Tibial nerve (tissue), 4 donors: Measurements from ENCODE around the gene KLHDC7A. TPM values are rescaled to one million over a fixed set of nuclear protein-coding genes. Genes with fewer than 3 reads are reported as not detected.

Source experiments
- DNase-seq, 2 donors: peaks; one replicate each; pipeline ENCODE4 v3.0.0-alpha.2; 2019; ENCODE audit warnings: low spot score in 2 of 2
- H3K27ac ChIP-seq, 4 donors: fragments of 200-600 bp; sonication (generic) in 3 of 4; one replicate each; pipeline ENCODE4 v1.5.1; 2017 to 2019; ENCODE audit warnings: mild to moderate bottlenecking in 1 of 4
- H3K27me3 ChIP-seq, 2 donors: fragments of 200-600 bp; sonication (generic) in 1 of 2; one replicate each; pipeline versions ENCODE4 v1.5.1 to v1.6.0; 2017 to 2019
- H3K36me3 ChIP-seq, 3 donors: fragments of 200-600 bp; sonication (generic); one replicate each; pipeline ENCODE4 v1.5.1; 2018 to 2019
- H3K4me1 ChIP-seq, 4 donors: fragments of 200-600 bp; sonication (generic) in 3 of 4; one replicate each; pipeline ENCODE4 v1.5.1; 2017 to 2019
- H3K4me3 ChIP-seq, 4 donors: fragments of 200-600 bp; sonication (generic) in 3 of 4; one replicate each; pipeline ENCODE4 v1.5.1; 2017 to 2019; ENCODE audit warnings: mild to moderate bottlenecking in 1 of 4, moderate library complexity in 1 of 4
- H3K9me3 ChIP-seq, 4 donors: fragments of 200-600 bp; sonication (generic) in 3 of 4; one replicate each; pipeline ENCODE4 v1.5.1; 2017 to 2019
- EP300 ChIP-seq, 2 donors: sonication (generic); formaldehyde crosslinking; IDR thresholded peaks; one replicate each; pipeline ENCODE4 v1.6.1; 2017; ENCODE audit warnings: antibody characterized with exemption in 2 of 2, mild to moderate bottlenecking in 1 of 2
- POLR2A ChIP-seq, 2 donors: fragments of 450-650 bp; IDR thresholded peaks; one replicate each; pipeline ENCODE4 v1.6.1; 2017; ENCODE audit warnings: antibody characterized with exemption in 2 of 2, mild to moderate bottlenecking in 2 of 2, moderate library complexity in 2 of 2
- WGBS, 2 donors: methylation state at CpG; one replicate each; pipeline ENCODE4 v1.1.5; 2018; 5-methylcytosine and 5-hydroxymethylcytosine counted together
- total RNA-seq, 4 donors: library from RNA; depleted of rRNA; stranded (reverse); fragments of >200 nt; gene quantifications; one replicate each; pipeline ENCODE4 v1.1.0, GENCODE V29; 2016
- TF ChIP-seq, protein P1 (sequence below), 5 experiments: fragments of 200-600 bp in 3 of 5; fragments of 450-650 bp in 2 of 5; sonication (generic) in 3 of 5; IDR thresholded peaks; one replicate each; pipeline ENCODE4 v1.5.1; 2016 to 2019; ENCODE audit warnings: antibody characterized with exemption in 5 of 5, mild to moderate bottlenecking in 3 of 5, moderate library complexity in 2 of 5

Gene KLHDC7A
- total RNA-seq, 4 donors from 2014 or later: 0.20 to 0.21 TPM; not detected in 2

DNA sequence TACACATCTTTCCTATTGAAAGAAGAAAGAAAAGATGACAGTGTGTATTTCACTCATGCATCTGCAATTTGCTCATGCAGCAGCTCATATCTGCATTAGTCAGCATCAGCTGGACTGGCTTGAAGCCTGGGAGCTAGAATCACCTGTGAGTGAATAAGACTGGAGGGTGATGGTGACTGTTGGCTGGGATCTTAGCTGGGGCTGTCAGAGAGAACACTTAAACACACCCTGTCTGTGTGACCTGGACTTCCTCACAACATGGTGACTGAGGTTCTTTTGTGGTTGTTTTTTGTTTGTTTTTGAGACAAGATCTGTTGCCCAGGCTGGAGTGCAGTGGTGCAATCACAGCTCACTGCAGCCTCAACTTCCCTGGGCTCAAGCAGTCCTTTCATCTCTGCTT, 24.9 kb downstream of the KLHDC7A start:
- no peak for TF ChIP-seq POLR2A (IDR thresholded peaks at IDR 0.05)
- TF ChIP-seq EP300 (IDR thresholded peaks at IDR 0.05): no peak
- H3K9me3 ChIP-seq: peaks cover 0 to 22% (median 2%) of the 10 kb centered on the region in 4 donors
- no peak for DNase-seq
- H3K36me3 ChIP-seq: no peaks in the 10 kb centered on the region
- H3K27ac ChIP-seq: no peak overlapping the region
- no peaks in the 10 kb centered on the region for H3K27me3 ChIP-seq
- H3K4me3 ChIP-seq: no peak overlapping the region
- no peaks in the 10 kb centered on the region for H3K4me1 ChIP-seq

DNA sequence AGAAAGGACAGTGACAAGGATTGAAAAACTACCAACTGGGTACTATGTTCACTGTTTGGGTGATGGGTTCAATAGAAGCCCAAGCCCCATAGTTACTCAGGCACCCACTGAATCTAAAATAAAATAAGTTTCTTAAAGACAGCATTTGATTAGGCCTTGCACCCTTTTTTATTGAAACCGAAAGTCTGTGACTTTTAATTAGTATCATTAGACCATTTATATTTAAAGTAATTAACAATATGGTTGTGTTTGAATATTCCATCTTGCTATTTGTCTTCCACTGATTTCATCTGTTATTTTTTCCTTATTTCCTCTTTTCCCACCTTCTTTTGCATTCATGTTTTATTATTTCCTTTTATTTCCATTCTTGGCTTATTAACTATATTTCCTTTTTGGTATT, 27.4 kb downstream of the KLHDC7A start:
- H3K4me3 ChIP-seq: no peak overlapping the region
- 97 to 100% methylated on average over 1 of the region's 1 CpG for WGBS, 2 donors
- no peaks in the 10 kb centered on the region for H3K36me3 ChIP-seq
- H3K9me3 ChIP-seq: peaks cover 0 to 22% (median 2%) of the 10 kb centered on the region in 4 donors
- TF ChIP-seq POLR2A (IDR thresholded peaks at IDR 0.05) (no peak), EP300 (IDR thresholded peaks at IDR 0.05) (no peak)
- TF ChIP-seq, protein P1, sequence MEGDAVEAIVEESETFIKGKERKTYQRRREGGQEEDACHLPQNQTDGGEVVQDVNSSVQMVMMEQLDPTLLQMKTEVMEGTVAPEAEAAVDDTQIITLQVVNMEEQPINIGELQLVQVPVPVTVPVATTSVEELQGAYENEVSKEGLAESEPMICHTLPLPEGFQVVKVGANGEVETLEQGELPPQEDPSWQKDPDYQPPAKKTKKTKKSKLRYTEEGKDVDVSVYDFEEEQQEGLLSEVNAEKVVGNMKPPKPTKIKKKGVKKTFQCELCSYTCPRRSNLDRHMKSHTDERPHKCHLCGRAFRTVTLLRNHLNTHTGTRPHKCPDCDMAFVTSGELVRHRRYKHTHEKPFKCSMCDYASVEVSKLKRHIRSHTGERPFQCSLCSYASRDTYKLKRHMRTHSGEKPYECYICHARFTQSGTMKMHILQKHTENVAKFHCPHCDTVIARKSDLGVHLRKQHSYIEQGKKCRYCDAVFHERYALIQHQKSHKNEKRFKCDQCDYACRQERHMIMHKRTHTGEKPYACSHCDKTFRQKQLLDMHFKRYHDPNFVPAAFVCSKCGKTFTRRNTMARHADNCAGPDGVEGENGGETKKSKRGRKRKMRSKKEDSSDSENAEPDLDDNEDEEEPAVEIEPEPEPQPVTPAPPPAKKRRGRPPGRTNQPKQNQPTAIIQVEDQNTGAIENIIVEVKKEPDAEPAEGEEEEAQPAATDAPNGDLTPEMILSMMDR (IDR thresholded peaks at IDR 0.05): no peak
- no peak overlapping the region for H3K27ac ChIP-seq
- no peaks in the 10 kb centered on the region for H3K4me1 ChIP-seq
- no peaks in the 10 kb centered on the region for H3K27me3 ChIP-seq
- no peak for DNase-seq

- no peaks in the 10 kb centered on the region for H3K4me1 ChIP-seq
These were observed 30.6 kb downstream of the KLHDC7A start for GRCh38 chr1:18511149-18511873.

GRCh38 chr1:18511874-18512150, 31.1 kb downstream of the KLHDC7A start:
- Histone ChIP-seq H3K4me1 (no peaks in the 10 kb centered on the region), H3K9me3 (peaks cover 0 to 50% (median 10%) of the 10 kb centered on the region in 4 donors), H3K4me3 (no peak overlapping the region), H3K27me3 (no peaks in the 10 kb centered on the region), H3K27ac (no peak overlapping the region), H3K36me3 (no peaks in the 10 kb centered on the region)
- DNase-seq: no peak
- TF ChIP-seq POLR2A (IDR thresholded peaks at IDR 0.05): no peak
- TF ChIP-seq EP300 (IDR thresholded peaks at IDR 0.05): no peak
- TF ChIP-seq, protein P1 (IDR thresholded peaks at IDR 0.05): no peak
- WGBS, 2 donors: 50 to 57% methylated on average over 5 of the region's 5 CpGs

More at GRCh38 chr1:18511149-18511873, 30.6 kb downstream of the KLHDC7A start:
- DNase-seq: no peak
- Histone ChIP-seq H3K4me3 (no peak overlapping the region), H3K36me3 (no peaks in the 10 kb centered on the region), H3K27ac (no peak overlapping the region), H3K9me3 (peaks cover 0 to 50% (median 7%) of the 10 kb centered on the region in 4 donors), H3K27me3 (no peaks in the 10 kb centered on the region)
- TF ChIP-seq EP300 (IDR thresholded peaks at IDR 0.05) (no peak), POLR2A (IDR thresholded peaks at IDR 0.05) (no peak)
- TF ChIP-seq, protein P1 (IDR thresholded peaks at IDR 0.05): no peak
- whole genome bisulfite sequencing, 2 donors: 82 to 85% methylated on average over 5 of the region's 5 CpGs

DNA sequence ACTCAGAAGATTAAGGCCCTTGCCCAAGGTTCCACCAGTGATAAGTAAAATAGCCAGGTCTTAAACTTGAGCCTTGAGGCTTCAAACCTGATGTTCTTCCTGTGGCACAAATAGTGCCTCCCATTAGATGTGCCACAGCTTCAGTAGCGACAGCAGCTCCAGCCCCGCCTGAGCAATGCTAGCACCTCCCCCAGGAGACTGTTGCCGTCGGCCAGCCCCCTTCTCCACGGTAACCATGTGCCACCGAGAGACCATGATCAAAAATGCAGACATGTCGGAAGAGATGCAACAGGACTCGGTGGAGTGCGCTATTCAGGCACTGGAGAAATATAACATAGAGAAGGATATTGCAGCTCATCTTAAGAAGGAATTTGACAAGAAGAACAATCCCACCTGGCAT, 32.2 kb downstream of the KLHDC7A start:
- TF ChIP-seq, protein P1 (IDR thresholded peaks at IDR 0.05): no peak
- TF ChIP-seq EP300 (IDR thresholded peaks at IDR 0.05): no peak
- TF ChIP-seq POLR2A (IDR thresholded peaks at IDR 0.05): no peak
- no peaks in the 10 kb centered on the region for H3K27me3 ChIP-seq
- peaks cover 0 to 48% (median 13%) of the 10 kb centered on the region in 4 donors for H3K9me3 ChIP-seq
- DNase-seq: no peak
- H3K27ac ChIP-seq: no peak overlapping the region
- no peak overlapping the region for H3K4me3 ChIP-seq
- H3K4me1 ChIP-seq: no peaks in the 10 kb centered on the region
- no peaks in the 10 kb centered on the region for H3K36me3 ChIP-seq
- WGBS, 2 donors: 54 to 73% methylated on average over 9 of the region's 9 CpGs
